A549 (cell line): ENCODE results near the gene LTA. TPM values are rescaled to one million over a fixed set of nuclear protein-coding genes. Genes with fewer than 3 reads are reported as not detected.

Experiments
- polyA plus RNA-seq, 4 experiments: library from polyadenylated mRNA; depleted of rRNA in 3 of 4; stranded (reverse); fragments of >200 nt; fragmentation: RNase III in 1 of 4; extraction: RNeasy Plus Mini Kit Qiagen cat#74134 plus additional on column Dnase treatment in 1 of 4; gene quantifications; 2 replicates in 3 of 4; 3 replicates in 1 of 4; pipeline ENCODE4 v1.2.3, GENCODE V29; 2011 to 2017
- small RNA-seq, 6 experiments: library from RNA; depleted of rRNA; stranded (forward); fragments of <200 nt; gene quantifications; one replicate each; pipeline ENCODE3, GENCODE V24; 2012
- TF ChIP-seq, protein P1 (sequence below): fragments of 250-450 bp; sonication (Bioruptor Pico); IDR thresholded peaks from 2 replicates; pipeline ENCODE4 v1.5.0; 2020; ENCODE audit warnings: low read depth, mild to moderate bottlenecking, moderate library complexity

LTA gene
- polyA plus RNA-seq, 2 of the 4 experiments (the other 2 are of a cell fraction), result 0.08 TPM; not detected in 1

GRCh38 chr6:31622684-31623091, 50.6 kb downstream of the LTA start (continued):
- TF ChIP-seq, protein P1, sequence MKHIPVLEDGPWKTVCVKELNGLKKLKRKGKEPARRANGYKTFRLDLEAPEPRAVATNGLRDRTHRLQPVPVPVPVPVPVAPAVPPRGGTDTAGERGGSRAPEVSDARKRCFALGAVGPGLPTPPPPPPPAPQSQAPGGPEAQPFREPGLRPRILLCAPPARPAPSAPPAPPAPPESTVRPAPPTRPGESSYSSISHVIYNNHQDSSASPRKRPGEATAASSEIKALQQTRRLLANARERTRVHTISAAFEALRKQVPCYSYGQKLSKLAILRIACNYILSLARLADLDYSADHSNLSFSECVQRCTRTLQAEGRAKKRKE (CRISPR knock-in tag), result no peak

Small RNAs within 50 kb of the gene (small RNA-seq; reads per million reads assigned to genes)
- gene SNORA38 (3.4 to 254 (median 13.3) reads per million in 6 experiments), gene SNORD117 (7.9 to 391 (median 30.7) reads per million in 6 experiments), gene SNORD84 (0 reads per million in 6 experiments), gene UQCRHP1 (0 reads per million in 6 experiments)

Other genes starting within 250 kb of the LTA start
Only the 30 nearest of the 34 such genes appear.
- gene HLA-B, start 215.1 kb upstream of the LTA start, polyA plus RNA-seq (2011; rRNA removed), result 9.4 and 9.7 TPM in 2 replicates
- 9.0 to 10.0 TPM (median 9.9 TPM) in 3 replicates for gene HLA-B, start 215.1 kb upstream of the LTA start, polyA plus RNA-seq (2017; fragmentation: RNase III; extraction: RNeasy Plus Mini Kit Qiagen cat#74134 plus additional on column Dnase treatment)
- gene MICA, start 168.7 kb upstream of the LTA start, polyA plus RNA-seq (2011; rRNA removed), result 20.5 and 22.7 TPM in 2 replicates
- gene MICA, start 168.7 kb upstream of the LTA start, polyA plus RNA-seq (2017; fragmentation: RNase III; extraction: RNeasy Plus Mini Kit Qiagen cat#74134 plus additional on column Dnase treatment), result 18.6 to 22.8 TPM (median 20.1 TPM) in 3 replicates
- 6.8 and 7.9 TPM in 2 replicates for gene MICB, start 74.1 kb upstream of the LTA start, polyA plus RNA-seq (2011; rRNA removed)
- 5.9 to 7.0 TPM (median 6.8 TPM) in 3 replicates for gene MICB, start 74.1 kb upstream of the LTA start, polyA plus RNA-seq (2017; fragmentation: RNase III; extraction: RNeasy Plus Mini Kit Qiagen cat#74134 plus additional on column Dnase treatment)
- not detected in 2 replicates for gene MCCD1, start 43.3 kb upstream of the LTA start, polyA plus RNA-seq (2011; rRNA removed)
- not detected in 3 replicates for gene MCCD1, start 43.3 kb upstream of the LTA start, polyA plus RNA-seq (2017; fragmentation: RNase III; extraction: RNeasy Plus Mini Kit Qiagen cat#74134 plus additional on column Dnase treatment)
- 267 and 334 TPM in 2 replicates for gene DDX39B, start 30.3 kb upstream of the LTA start, polyA plus RNA-seq (2011; rRNA removed)
- 434 to 464 TPM (median 441 TPM) in 3 replicates for gene DDX39B, start 30.3 kb upstream of the LTA start, polyA plus RNA-seq (2017; fragmentation: RNase III; extraction: RNeasy Plus Mini Kit Qiagen cat#74134 plus additional on column Dnase treatment)
- 1.2 and 1.5 TPM in 2 replicates for gene ATP6V1G2, start 25.7 kb upstream of the LTA start, polyA plus RNA-seq (2011; rRNA removed)
- 0.57 to 0.75 TPM (median 0.64 TPM) in 3 replicates for gene ATP6V1G2, start 25.7 kb upstream of the LTA start, polyA plus RNA-seq (2017; fragmentation: RNase III; extraction: RNeasy Plus Mini Kit Qiagen cat#74134 plus additional on column Dnase treatment)
- gene NFKBIL1, start 24.7 kb upstream of the LTA start, polyA plus RNA-seq (2011; rRNA removed), result 3.8 and 5.2 TPM in 2 replicates
- gene NFKBIL1, start 24.7 kb upstream of the LTA start, polyA plus RNA-seq (2017; fragmentation: RNase III; extraction: RNeasy Plus Mini Kit Qiagen cat#74134 plus additional on column Dnase treatment), result 7.4 to 9.0 TPM (median 7.6 TPM) in 3 replicates
- gene TNF, start 3.3 kb downstream of the LTA start, polyA plus RNA-seq (2011; rRNA removed), result 0.07 TPM in 1 of 2 replicates, not detected in the other
- not detected in 3 replicates for gene TNF, start 3.3 kb downstream of the LTA start, polyA plus RNA-seq (2017; fragmentation: RNase III; extraction: RNeasy Plus Mini Kit Qiagen cat#74134 plus additional on column Dnase treatment)
- gene LTB, start 10.1 kb downstream of the LTA start, polyA plus RNA-seq (2011; rRNA removed), result 0.13 and 0.26 TPM in 2 replicates
- gene LTB, start 10.1 kb downstream of the LTA start, polyA plus RNA-seq (2017; fragmentation: RNase III; extraction: RNeasy Plus Mini Kit Qiagen cat#74134 plus additional on column Dnase treatment), result 0.14 to 0.57 TPM (median 0.33 TPM) in 3 replicates
- gene LST1, start 14.0 kb downstream of the LTA start, polyA plus RNA-seq (2011; rRNA removed), result 0.17 and 0.19 TPM in 2 replicates
- 0.26 to 0.47 TPM in 2 of 3 replicates, not detected in the other for gene LST1, start 14.0 kb downstream of the LTA start, polyA plus RNA-seq (2017; fragmentation: RNase III; extraction: RNeasy Plus Mini Kit Qiagen cat#74134 plus additional on column Dnase treatment)
- not detected in 2 replicates for gene NCR3, start 20.7 kb downstream of the LTA start, polyA plus RNA-seq (2011; rRNA removed)
- not detected in 3 replicates for gene NCR3, start 20.7 kb downstream of the LTA start, polyA plus RNA-seq (2017; fragmentation: RNase III; extraction: RNeasy Plus Mini Kit Qiagen cat#74134 plus additional on column Dnase treatment)
- not detected in 2 replicates for gene AIF1, start 42.9 kb downstream of the LTA start, polyA plus RNA-seq (2011; rRNA removed)
- not detected in 3 replicates for gene AIF1, start 42.9 kb downstream of the LTA start, polyA plus RNA-seq (2017; fragmentation: RNase III; extraction: RNeasy Plus Mini Kit Qiagen cat#74134 plus additional on column Dnase treatment)
- gene PRRC2A, start 48.4 kb downstream of the LTA start, polyA plus RNA-seq (2011; rRNA removed), result 26.0 and 28.0 TPM in 2 replicates
- 60.7 to 63.0 TPM (median 61.1 TPM) in 3 replicates for gene PRRC2A, start 48.4 kb downstream of the LTA start, polyA plus RNA-seq (2017; fragmentation: RNase III; extraction: RNeasy Plus Mini Kit Qiagen cat#74134 plus additional on column Dnase treatment)
- gene BAG6, start 80.4 kb downstream of the LTA start, polyA plus RNA-seq (2011; rRNA removed), result 50.4 and 59.4 TPM in 2 replicates
- 107 to 123 TPM (median 121 TPM) in 3 replicates for gene BAG6, start 80.4 kb downstream of the LTA start, polyA plus RNA-seq (2017; fragmentation: RNase III; extraction: RNeasy Plus Mini Kit Qiagen cat#74134 plus additional on column Dnase treatment)
- 2.6 and 4.1 TPM in 2 replicates for gene APOM, start 83.6 kb downstream of the LTA start, polyA plus RNA-seq (2011; rRNA removed)
- gene APOM, start 83.6 kb downstream of the LTA start, polyA plus RNA-seq (2017; fragmentation: RNase III; extraction: RNeasy Plus Mini Kit Qiagen cat#74134 plus additional on column Dnase treatment), result 1.5 to 2.1 TPM (median 1.9 TPM) in 3 replicates
- 6.0 and 6.1 TPM in 2 replicates for gene C6orf47, start 88.5 kb downstream of the LTA start, polyA plus RNA-seq (2011; rRNA removed)
- gene C6orf47, start 88.5 kb downstream of the LTA start, polyA plus RNA-seq (2017; fragmentation: RNase III; extraction: RNeasy Plus Mini Kit Qiagen cat#74134 plus additional on column Dnase treatment), result 10.7 to 13.6 TPM (median 11.9 TPM) in 3 replicates
- 10.0 and 11.0 TPM in 2 replicates for gene GPANK1, start 92.7 kb downstream of the LTA start, polyA plus RNA-seq (2011; rRNA removed)
- 9.7 to 11.7 TPM (median 11.0 TPM) in 3 replicates for gene GPANK1, start 92.7 kb downstream of the LTA start, polyA plus RNA-seq (2017; fragmentation: RNase III; extraction: RNeasy Plus Mini Kit Qiagen cat#74134 plus additional on column Dnase treatment)
- 41.8 and 61.0 TPM in 2 replicates for gene CSNK2B, start 93.8 kb downstream of the LTA start, polyA plus RNA-seq (2011; rRNA removed)
- gene CSNK2B, start 93.8 kb downstream of the LTA start, polyA plus RNA-seq (2017; fragmentation: RNase III; extraction: RNeasy Plus Mini Kit Qiagen cat#74134 plus additional on column Dnase treatment), result 134 to 141 TPM (median 141 TPM) in 3 replicates
- 5.9 and 6.7 TPM in 2 replicates for gene LY6G5B, start 97.7 kb downstream of the LTA start, polyA plus RNA-seq (2011; rRNA removed)
- 9.0 to 12.3 TPM (median 9.9 TPM) in 3 replicates for gene LY6G5B, start 97.7 kb downstream of the LTA start, polyA plus RNA-seq (2017; fragmentation: RNase III; extraction: RNeasy Plus Mini Kit Qiagen cat#74134 plus additional on column Dnase treatment)
- gene LY6G5C, start 108.8 kb downstream of the LTA start, polyA plus RNA-seq (2011; rRNA removed), result 1.2 and 1.6 TPM in 2 replicates
- 1.5 to 1.9 TPM (median 1.6 TPM) in 3 replicates for gene LY6G5C, start 108.8 kb downstream of the LTA start, polyA plus RNA-seq (2017; fragmentation: RNase III; extraction: RNeasy Plus Mini Kit Qiagen cat#74134 plus additional on column Dnase treatment)
- 22.3 and 22.6 TPM in 2 replicates for gene ABHD16A, start 131.0 kb downstream of the LTA start, polyA plus RNA-seq (2011; rRNA removed)
- 14.5 to 16.6 TPM (median 16.2 TPM) in 3 replicates for gene ABHD16A, start 131.0 kb downstream of the LTA start, polyA plus RNA-seq (2017; fragmentation: RNase III; extraction: RNeasy Plus Mini Kit Qiagen cat#74134 plus additional on column Dnase treatment)
- gene LY6G6F, start 134.6 kb downstream of the LTA start, polyA plus RNA-seq (2011; rRNA removed), result not detected in 2 replicates
- not detected in 3 replicates for gene LY6G6F, start 134.6 kb downstream of the LTA start, polyA plus RNA-seq (2017; fragmentation: RNase III; extraction: RNeasy Plus Mini Kit Qiagen cat#74134 plus additional on column Dnase treatment)
- gene LY6G6D, start 143.1 kb downstream of the LTA start, polyA plus RNA-seq (2011; rRNA removed), result not detected in 2 replicates
- not detected in 3 replicates for gene LY6G6D, start 143.1 kb downstream of the LTA start, polyA plus RNA-seq (2017; fragmentation: RNase III; extraction: RNeasy Plus Mini Kit Qiagen cat#74134 plus additional on column Dnase treatment)
- gene LY6G6C, start 149.5 kb downstream of the LTA start, polyA plus RNA-seq (2011; rRNA removed), result 0.08 and 0.11 TPM in 2 replicates
- 0.11 to 0.21 TPM in 2 of 3 replicates, not detected in the other for gene LY6G6C, start 149.5 kb downstream of the LTA start, polyA plus RNA-seq (2017; fragmentation: RNase III; extraction: RNeasy Plus Mini Kit Qiagen cat#74134 plus additional on column Dnase treatment)
- gene MPIG6B, start 151.1 kb downstream of the LTA start, polyA plus RNA-seq (2011; rRNA removed), result not detected in 2 replicates
- not detected in 3 replicates for gene MPIG6B, start 151.1 kb downstream of the LTA start, polyA plus RNA-seq (2017; fragmentation: RNase III; extraction: RNeasy Plus Mini Kit Qiagen cat#74134 plus additional on column Dnase treatment)
- 19.3 and 20.6 TPM in 2 replicates for gene DDAH2, start 157.0 kb downstream of the LTA start, polyA plus RNA-seq (2011; rRNA removed)
- 44.8 to 57.3 TPM (median 54.5 TPM) in 3 replicates for gene DDAH2, start 157.0 kb downstream of the LTA start, polyA plus RNA-seq (2017; fragmentation: RNase III; extraction: RNeasy Plus Mini Kit Qiagen cat#74134 plus additional on column Dnase treatment)
- gene CLIC1, start 164.2 kb downstream of the LTA start, polyA plus RNA-seq (2011; rRNA removed), result 346 and 397 TPM in 2 replicates
- gene CLIC1, start 164.2 kb downstream of the LTA start, polyA plus RNA-seq (2017; fragmentation: RNase III; extraction: RNeasy Plus Mini Kit Qiagen cat#74134 plus additional on column Dnase treatment), result 249 to 283 TPM (median 251 TPM) in 3 replicates
- 36.5 and 42.6 TPM in 2 replicates for gene MSH5, start 167.7 kb downstream of the LTA start, polyA plus RNA-seq (2011; rRNA removed)
- 17.1 to 18.8 TPM (median 17.4 TPM) in 3 replicates for gene MSH5, start 167.7 kb downstream of the LTA start, polyA plus RNA-seq (2017; fragmentation: RNase III; extraction: RNeasy Plus Mini Kit Qiagen cat#74134 plus additional on column Dnase treatment)
- gene SAPCD1, start 190.4 kb downstream of the LTA start, polyA plus RNA-seq (2011; rRNA removed), result 3.3 and 6.9 TPM in 2 replicates
- 5.8 to 7.5 TPM (median 7.1 TPM) in 3 replicates for gene SAPCD1, start 190.4 kb downstream of the LTA start, polyA plus RNA-seq (2017; fragmentation: RNase III; extraction: RNeasy Plus Mini Kit Qiagen cat#74134 plus additional on column Dnase treatment)
- 1.1 TPM in 2 replicates for gene VWA7, start 205.0 kb downstream of the LTA start, polyA plus RNA-seq (2011; rRNA removed)
- gene VWA7, start 205.0 kb downstream of the LTA start, polyA plus RNA-seq (2017; fragmentation: RNase III; extraction: RNeasy Plus Mini Kit Qiagen cat#74134 plus additional on column Dnase treatment), result 0.95 to 1.1 TPM (median 0.98 TPM) in 3 replicates